Gastrocnemius medialis (tissue), 4 donors: ENCODE data around the gene HS6ST2.

Experiments
- CTCF ChIP-seq, 5 experiments: fragments of 450-650 bp in 3 of 5; fragments of 200-600 bp in 2 of 5; sonication (generic) in 2 of 5; IDR thresholded peaks in 4 of 5; conservative IDR thresholded peaks in 1 of 5; 1 replicate in 4 of 5; 2 replicates in 1 of 5; pipeline ENCODE4 v1.5.1; 2016 to 2019; ENCODE audit warnings: antibody characterized with exemption in 5 of 5, mild to moderate bottlenecking in 3 of 5, moderate library complexity in 3 of 5
- POLR2A ChIP-seq, 2 donors: fragments of 450-650 bp; IDR thresholded peaks; one replicate each; pipeline ENCODE4 v1.6.1; 2017; ENCODE audit warnings: antibody characterized with exemption in 2 of 2, mild to moderate bottlenecking in 2 of 2, moderate library complexity in 2 of 2

DNA sequence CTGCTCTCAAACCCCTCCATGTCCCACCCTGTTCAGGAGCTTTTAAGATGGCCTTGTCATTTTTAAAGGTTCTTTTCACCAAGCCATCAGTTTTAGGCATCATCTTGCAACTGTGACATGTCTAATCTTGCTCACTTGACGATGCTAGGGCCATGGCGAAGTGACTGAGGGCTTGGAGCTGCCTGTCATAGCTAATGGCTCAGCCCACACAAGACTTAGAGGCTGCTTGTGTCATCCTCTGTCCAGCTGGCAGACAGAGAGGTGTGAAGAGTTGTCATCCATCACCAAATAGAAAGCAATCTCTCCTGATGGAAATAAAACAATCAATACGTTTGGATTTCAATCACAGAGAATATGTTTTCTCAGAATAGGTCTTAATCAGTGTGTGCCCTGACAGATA is 194.9 kb downstream of the HS6ST2 start:
- TF ChIP-seq CTCF (IDR thresholded peaks at IDR 0.05 in 4 of 5, conservative IDR thresholded peaks at IDR 0.05 in 1 of 5) = no peak
- no peak for TF ChIP-seq POLR2A (IDR thresholded peaks at IDR 0.05)
